HG03521 (cell line): ENCODE results near the gene SPTAN1.
"Not testable (repeated sequence)": the region's sequence is repeated elsewhere in the genome, so short reads cannot be mapped to it uniquely, and the experiment has no call there.

ENCODE experiments used
- ATAC-seq: cut with Tn5 transposase; IDR thresholded peaks from one replicate; pipeline ENCODE4 v1.9.1; 2021; ENCODE audit warnings: mild to moderate bottlenecking, moderate library complexity; ENCODE audit not compliant: unreplicated experiment

SPTAN1 gene

GRCh38 chr9:128656416-128657343 is 104.3 kb downstream of the SPTAN1 start, which contains the start of gene DYNC2I2:
TSS of gene DYNC2I2 (minus strand) at chr9:128656847. CDS start at chr9:128656726, 121 bp downstream.
- peak; percentile 58 for ATAC-seq

GRCh38 chr9:128657344-128657704 is 104.9 kb downstream of the SPTAN1 start:
- no peak for ATAC-seq

DNA sequence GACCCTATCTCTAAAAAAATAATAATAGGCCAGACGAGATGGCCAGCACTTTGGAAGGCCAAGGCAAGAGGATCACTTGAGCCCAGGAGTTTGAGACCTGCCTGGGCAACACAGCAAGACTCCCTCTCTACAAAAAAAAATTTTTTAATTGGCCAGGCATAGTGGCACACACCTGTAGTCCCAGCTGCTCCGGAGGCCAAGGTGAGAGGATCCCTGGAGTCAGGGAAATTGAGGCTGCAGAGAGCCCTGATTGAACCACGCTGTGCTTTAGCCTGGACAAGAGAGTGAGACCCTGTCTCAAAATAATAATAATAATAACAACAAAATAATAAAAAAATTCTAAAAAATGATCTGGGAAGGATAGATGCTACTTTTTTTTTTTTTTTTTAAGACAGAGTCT is 105.4 kb downstream of the SPTAN1 start:
- no peak for ATAC-seq

DNA sequence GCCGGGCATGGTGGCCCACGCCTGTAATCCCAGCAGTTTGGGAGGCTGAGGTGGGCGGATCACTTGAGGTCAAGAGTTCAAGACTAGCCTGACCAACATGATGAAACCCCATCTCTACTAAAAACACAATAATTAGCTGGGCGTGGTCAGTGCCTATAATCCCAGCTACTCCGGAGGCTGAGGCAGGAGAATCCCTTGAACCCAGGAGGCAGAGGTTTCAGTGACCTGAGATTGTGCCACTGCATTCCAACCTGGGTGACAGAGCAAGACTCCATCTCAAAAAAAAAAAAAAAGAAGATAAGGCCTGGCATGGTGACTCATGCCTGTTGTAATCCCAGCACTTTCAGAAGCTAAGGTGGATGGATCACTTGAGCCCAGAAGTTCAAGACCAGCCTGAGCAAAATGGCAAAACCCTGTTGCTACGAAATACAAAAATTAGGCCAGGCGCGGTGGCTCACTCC is 114.1 kb downstream of the SPTAN1 start:
- not testable (repeated sequence) for ATAC-seq

GRCh38 chr9:128669786-128670185 is 117.4 kb downstream of the SPTAN1 start:
- ATAC-seq: no peak

- no peak for ATAC-seq
These were observed 123.0 kb downstream of the SPTAN1 start for GRCh38 chr9:128675382-128675781.

GRCh38 chr9:128677794-128678193 is 125.4 kb downstream of the SPTAN1 start:
- no peak for ATAC-seq
